HEK293 (cell line): ENCODE measurements around the gene AP1B1.
A peak's percentile ranks its signal among the peaks of the same experiment; 100 is the strongest.

ENCODE experiments used
- GLIS2 ChIP-seq: fragments of 450-650 bp; formaldehyde crosslinking; IDR thresholded peaks from 2 replicates; pipeline ENCODE4 v1.5.1; 2016; ENCODE audit warnings: missing biosample characterization, missing genetic modification characterization
- KLF7 ChIP-seq: fragments of 450-650 bp; formaldehyde crosslinking; IDR thresholded peaks from 2 replicates; pipeline ENCODE4 v1.5.1; 2016; ENCODE audit warnings: missing biosample characterization, missing genetic modification characterization, borderline replicate concordance
- KLF9 ChIP-seq: fragments of 450-650 bp; formaldehyde crosslinking; IDR thresholded peaks from 2 replicates; pipeline ENCODE4 v1.5.1; 2016; ENCODE audit warnings: missing biosample characterization, missing genetic modification characterization, low read depth
- MYNN ChIP-seq: fragments of 450-650 bp; formaldehyde crosslinking; IDR thresholded peaks from 2 replicates; pipeline ENCODE4 v1.5.1; 2016; ENCODE audit warnings: missing biosample characterization, missing genetic modification characterization, borderline replicate concordance
- REPIN1 ChIP-seq: fragments of 450-650 bp; formaldehyde crosslinking; IDR thresholded peaks from 2 replicates; pipeline ENCODE4 v1.5.1; 2017; ENCODE audit warnings: missing biosample characterization, missing genetic modification characterization, low read depth
- SP2 ChIP-seq: fragments of 450-650 bp; formaldehyde crosslinking; IDR thresholded peaks from 2 replicates; pipeline ENCODE4 v1.5.1; 2016; ENCODE audit warnings: missing biosample characterization, missing genetic modification characterization
- TCF7L2 ChIP-seq: IDR thresholded peaks from 2 replicates; pipeline ENCODE4 v1.6.1; 2011; ENCODE audit warnings: low read depth, mild to moderate bottlenecking, inconsistent platforms, low read length, moderate library complexity, borderline replicate concordance
- TRIM28 ChIP-seq: IDR thresholded peaks from 2 replicates; pipeline ENCODE4 v1.6.1; 2011; ENCODE audit warnings: low read length, control low read depth, borderline replicate concordance
- ZBTB17 ChIP-seq: fragments of 450-650 bp; formaldehyde crosslinking; IDR thresholded peaks from 2 replicates; pipeline ENCODE4 v1.5.1; 2016; ENCODE audit warnings: missing biosample characterization, missing genetic modification characterization
- ZBTB20 ChIP-seq: fragments of 450-650 bp; formaldehyde crosslinking; IDR thresholded peaks from 2 replicates; pipeline ENCODE4 v1.5.1; 2016; ENCODE audit warnings: missing biosample characterization, missing genetic modification characterization
- ZBTB21 ChIP-seq: fragments of 450-650 bp; formaldehyde crosslinking; IDR thresholded peaks from 2 replicates; pipeline ENCODE4 v1.5.1; 2017; ENCODE audit warnings: missing biosample characterization, missing genetic modification characterization
- ZFHX2 ChIP-seq: fragments of 450-650 bp; formaldehyde crosslinking; conservative IDR thresholded peaks from 2 replicates; pipeline ENCODE4 v1.5.1; 2016; ENCODE audit warnings: missing biosample characterization, missing genetic modification characterization
- ZNF132 ChIP-seq: fragments of 450-650 bp; formaldehyde crosslinking; IDR thresholded peaks from 2 replicates; pipeline ENCODE4 v1.5.1; 2017; ENCODE audit warnings: missing biosample characterization, missing genetic modification characterization, borderline replicate concordance
- ZNF174 ChIP-seq: fragments of 450-650 bp; formaldehyde crosslinking; IDR thresholded peaks from 2 replicates; pipeline ENCODE4 v1.5.0; 2017; ENCODE audit warnings: missing biosample characterization, mild to moderate bottlenecking, missing genetic modification characterization
- ZNF184 ChIP-seq: fragments of 450-650 bp; IDR thresholded peaks from 2 replicates; pipeline ENCODE4 v1.5.1; 2018; ENCODE audit warnings: missing biosample characterization, mild to moderate bottlenecking, missing genetic modification characterization
- ZNF19 ChIP-seq: fragments of 450-650 bp; formaldehyde crosslinking; IDR thresholded peaks from 2 replicates; pipeline ENCODE4; 2016; ENCODE audit warnings: missing biosample characterization, missing genetic modification characterization, low read depth
- ZNF202 ChIP-seq: fragments of 450-650 bp; formaldehyde crosslinking; IDR thresholded peaks from 2 replicates; pipeline ENCODE4 v1.5.1; 2016; ENCODE audit warnings: missing biosample characterization, missing genetic modification characterization, borderline replicate concordance
- ZNF23 ChIP-seq: fragments of 450-650 bp; formaldehyde crosslinking; IDR thresholded peaks from 2 replicates; pipeline ENCODE4 v1.5.1; 2016; ENCODE audit warnings: missing biosample characterization, missing genetic modification characterization, borderline replicate concordance
- ZNF239 ChIP-seq: fragments of 450-650 bp; formaldehyde crosslinking; IDR thresholded peaks from 2 replicates; pipeline ENCODE4 v1.5.1; 2016; ENCODE audit warnings: missing biosample characterization, missing genetic modification characterization
- ZNF292 ChIP-seq: fragments of 450-650 bp; formaldehyde crosslinking; IDR thresholded peaks from 2 replicates; pipeline ENCODE4 v1.5.1; 2016; ENCODE audit warnings: low read depth, missing biosample characterization, missing genetic modification characterization, borderline replicate concordance
- ZNF354C ChIP-seq: fragments of 450-650 bp; formaldehyde crosslinking; IDR thresholded peaks from 2 replicates; pipeline ENCODE4 v1.5.1; 2016; ENCODE audit warnings: missing biosample characterization, missing genetic modification characterization, low read depth, borderline replicate concordance
- ZNF404 ChIP-seq: fragments of 450-650 bp; formaldehyde crosslinking; IDR thresholded peaks from 2 replicates; pipeline ENCODE4 v1.5.1; 2017; ENCODE audit warnings: missing biosample characterization, missing genetic modification characterization
- ZNF558 ChIP-seq: fragments of 450-650 bp; formaldehyde crosslinking; IDR thresholded peaks from 2 replicates; pipeline ENCODE4 v1.5.1; 2016; ENCODE audit warnings: missing biosample characterization, missing genetic modification characterization
- ZNF621 ChIP-seq: fragments of 450-650 bp; formaldehyde crosslinking; IDR thresholded peaks from 2 replicates; pipeline ENCODE4 v1.5.1; 2017; ENCODE audit warnings: missing biosample characterization, missing genetic modification characterization
- ZNF677 ChIP-seq: fragments of 450-650 bp; IDR thresholded peaks from 2 replicates; pipeline ENCODE4 v1.5.0; 2018; ENCODE audit warnings: missing biosample characterization, mild to moderate bottlenecking, missing genetic modification characterization, moderate library complexity
- ZNF76 ChIP-seq: fragments of 450-650 bp; formaldehyde crosslinking; IDR thresholded peaks from 2 replicates; pipeline ENCODE4; 2016; ENCODE audit warnings: low read depth, missing biosample characterization, missing genetic modification characterization, borderline replicate concordance
- ZSCAN16 ChIP-seq: fragments of 450-650 bp; formaldehyde crosslinking; IDR thresholded peaks from 2 replicates; pipeline ENCODE4 v1.5.1; 2016; ENCODE audit warnings: missing biosample characterization, missing genetic modification characterization
- ZXDB ChIP-seq: fragments of 450-650 bp; formaldehyde crosslinking; IDR thresholded peaks from 2 replicates; pipeline ENCODE4 v1.5.1; 2016; ENCODE audit warnings: missing biosample characterization, missing genetic modification characterization
- TF ChIP-seq, protein P1 (sequence below): fragments of 450-650 bp; formaldehyde crosslinking; IDR thresholded peaks from 2 replicates; pipeline ENCODE4 v1.5.1; 2016; ENCODE audit warnings: missing biosample characterization, missing genetic modification characterization
- TF ChIP-seq, protein P2 (sequence below): fragments of 450-650 bp; formaldehyde crosslinking; IDR thresholded peaks from 2 replicates; pipeline ENCODE4; 2016; ENCODE audit warnings: missing biosample characterization, missing genetic modification characterization
- TF ChIP-seq, protein P3 (sequence below): fragments of 450-650 bp; formaldehyde crosslinking; IDR thresholded peaks from 2 replicates; pipeline ENCODE4 v1.5.1; 2016; ENCODE audit warnings: missing biosample characterization, missing genetic modification characterization
- TF ChIP-seq, protein P4 (sequence below): fragments of 450-650 bp; IDR thresholded peaks from 2 replicates; pipeline ENCODE4 v1.5.1; 2018; ENCODE audit warnings: missing biosample characterization, missing genetic modification characterization

Gene AP1B1

DNA sequence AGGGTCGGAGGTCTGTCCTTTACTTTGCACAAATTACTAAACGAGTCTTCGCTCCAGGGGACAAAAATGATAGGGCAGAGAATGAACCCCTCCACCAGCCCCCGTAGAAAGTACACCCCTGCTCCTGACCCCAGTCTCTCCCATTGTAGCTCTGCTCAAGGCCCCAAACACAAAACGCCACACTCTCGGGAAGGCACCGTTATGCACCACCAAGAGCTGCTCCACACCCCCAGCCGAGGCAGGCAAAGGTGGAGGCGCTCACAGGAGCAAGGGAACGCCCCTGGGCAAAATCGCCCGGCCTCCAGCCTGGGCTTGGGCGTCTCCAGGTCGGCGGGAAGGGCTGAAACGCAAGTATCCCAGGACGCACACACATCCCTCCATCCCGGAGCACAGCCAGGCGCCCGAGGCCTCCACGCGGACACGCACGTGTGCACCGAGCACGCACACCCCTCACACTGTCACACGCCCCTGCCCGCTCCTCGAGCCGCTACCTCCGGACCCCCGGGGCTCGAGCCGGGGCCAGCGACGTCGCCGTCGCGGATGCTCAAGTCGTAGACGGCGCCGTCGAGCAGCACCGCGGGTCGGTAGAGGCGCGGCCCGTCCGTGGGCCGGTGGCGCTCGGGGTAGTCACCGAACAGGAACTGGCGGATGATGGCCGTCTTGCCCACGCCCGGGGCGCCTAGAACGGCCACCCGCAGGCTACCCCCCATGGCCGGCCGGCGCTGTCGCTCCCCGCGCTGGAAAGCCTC lies 73.7 kb downstream of the AP1B1 start (continued):
- no peak for TF ChIP-seq ZBTB21 (tag by site-specific recombination)
- peak; percentile 42; the same call in 1 of the 2 replicates for TF ChIP-seq ZBTB17 (tag by site-specific recombination)
- no peak for TF ChIP-seq ZXDB (tag by site-specific recombination)
- no peak for TF ChIP-seq ZNF292 (tag by site-specific recombination)
- TF ChIP-seq GLIS2 (tag by site-specific recombination), result peak; percentile 57
- no peak for TF ChIP-seq ZNF19 (tag by site-specific recombination)
- TF ChIP-seq ZSCAN16, result no peak
- TF ChIP-seq ZNF76 (tag by site-specific recombination), result peak; percentile 53
- TF ChIP-seq KLF9 (tag by site-specific recombination), result peak; percentile 48
- no peak for TF ChIP-seq ZNF202 (tag by site-specific recombination)
- no peak for TF ChIP-seq ZNF239 (tag by site-specific recombination)
- TF ChIP-seq ZNF174 (tag by site-specific recombination), result no peak
- no peak for TF ChIP-seq TCF7L2
- TF ChIP-seq ZNF132, result no peak
- no peak for TF ChIP-seq ZNF404
- peak; percentile 55 for TF ChIP-seq SP2
- no peak for TF ChIP-seq ZNF558
- no peak for TF ChIP-seq ZNF184 (tag by site-specific recombination)
- TF ChIP-seq, protein P1, sequence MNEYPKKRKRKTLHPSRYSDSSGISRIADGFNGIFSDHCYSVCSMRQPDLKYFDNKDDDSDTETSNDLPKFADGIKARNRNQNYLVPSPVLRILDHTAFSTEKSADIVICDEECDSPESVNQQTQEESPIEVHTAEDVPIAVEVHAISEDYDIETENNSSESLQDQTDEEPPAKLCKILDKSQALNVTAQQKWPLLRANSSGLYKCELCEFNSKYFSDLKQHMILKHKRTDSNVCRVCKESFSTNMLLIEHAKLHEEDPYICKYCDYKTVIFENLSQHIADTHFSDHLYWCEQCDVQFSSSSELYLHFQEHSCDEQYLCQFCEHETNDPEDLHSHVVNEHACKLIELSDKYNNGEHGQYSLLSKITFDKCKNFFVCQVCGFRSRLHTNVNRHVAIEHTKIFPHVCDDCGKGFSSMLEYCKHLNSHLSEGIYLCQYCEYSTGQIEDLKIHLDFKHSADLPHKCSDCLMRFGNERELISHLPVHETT (tag by site-specific recombination), result no peak
- TF ChIP-seq TRIM28, result no peak
- TF ChIP-seq ZBTB20 (tag by site-specific recombination), result no peak; the same call in 1 of the 2 replicates
- no peak for TF ChIP-seq ZNF23 (tag by site-specific recombination)
- TF ChIP-seq, protein P2, sequence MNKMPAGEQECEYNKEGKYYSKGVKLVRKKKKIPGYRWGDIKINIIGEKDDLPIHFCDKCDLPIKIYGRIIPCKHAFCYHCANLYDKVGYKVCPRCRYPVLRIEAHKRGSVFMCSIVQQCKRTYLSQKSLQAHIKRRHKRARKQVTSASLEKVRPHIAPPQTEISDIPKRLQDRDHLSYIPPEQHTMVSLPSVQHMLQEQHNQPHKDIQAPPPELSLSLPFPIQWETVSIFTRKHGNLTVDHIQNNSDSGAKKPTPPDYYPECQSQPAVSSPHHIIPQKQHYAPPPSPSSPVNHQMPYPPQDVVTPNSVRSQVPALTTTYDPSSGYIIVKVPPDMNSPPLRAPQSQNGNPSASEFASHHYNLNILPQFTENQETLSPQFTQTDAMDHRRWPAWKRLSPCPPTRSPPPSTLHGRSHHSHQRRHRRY, result no peak
- TF ChIP-seq ZNF677 (tag by site-specific recombination), result 0 out of 2 replicates have a peak, but pooled peaks have one; percentile 1
- TF ChIP-seq, protein P3, sequence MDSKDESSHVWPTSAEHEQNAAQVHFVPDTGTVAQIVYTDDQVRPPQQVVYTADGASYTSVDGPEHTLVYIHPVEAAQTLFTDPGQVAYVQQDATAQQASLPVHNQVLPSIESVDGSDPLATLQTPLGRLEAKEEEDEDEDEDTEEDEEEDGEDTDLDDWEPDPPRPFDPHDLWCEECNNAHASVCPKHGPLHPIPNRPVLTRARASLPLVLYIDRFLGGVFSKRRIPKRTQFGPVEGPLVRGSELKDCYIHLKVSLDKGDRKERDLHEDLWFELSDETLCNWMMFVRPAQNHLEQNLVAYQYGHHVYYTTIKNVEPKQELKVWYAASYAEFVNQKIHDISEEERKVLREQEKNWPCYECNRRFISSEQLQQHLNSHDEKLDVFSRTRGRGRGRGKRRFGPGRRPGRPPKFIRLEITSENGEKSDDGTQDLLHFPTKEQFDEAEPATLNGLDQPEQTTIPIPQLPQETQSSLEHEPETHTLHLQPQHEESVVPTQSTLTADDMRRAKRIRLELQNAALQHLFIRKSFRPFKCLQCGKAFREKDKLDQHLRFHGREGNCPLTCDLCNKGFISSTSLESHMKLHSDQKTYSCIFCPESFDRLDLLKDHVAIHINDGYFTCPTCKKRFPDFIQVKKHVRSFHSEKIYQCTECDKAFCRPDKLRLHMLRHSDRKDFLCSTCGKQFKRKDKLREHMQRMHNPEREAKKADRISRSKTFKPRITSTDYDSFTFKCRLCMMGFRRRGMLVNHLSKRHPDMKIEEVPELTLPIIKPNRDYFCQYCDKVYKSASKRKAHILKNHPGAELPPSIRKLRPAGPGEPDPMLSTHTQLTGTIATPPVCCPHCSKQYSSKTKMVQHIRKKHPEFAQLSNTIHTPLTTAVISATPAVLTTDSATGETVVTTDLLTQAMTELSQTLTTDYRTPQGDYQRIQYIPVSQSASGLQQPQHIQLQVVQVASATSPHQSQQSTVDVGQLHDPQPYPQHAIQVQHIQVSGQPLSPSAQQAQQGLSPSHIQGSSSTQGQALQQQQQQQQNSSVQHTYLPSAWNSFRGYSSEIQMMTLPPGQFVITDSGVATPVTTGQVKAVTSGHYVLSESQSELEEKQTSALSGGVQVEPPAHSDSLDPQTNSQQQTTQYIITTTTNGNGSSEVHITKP, result no peak
- no peak for TF ChIP-seq ZNF354C (tag by site-specific recombination)
- TF ChIP-seq ZNF621 (tag by site-specific recombination), result no peak
- no peak for TF ChIP-seq MYNN (tag by site-specific recombination)
- TF ChIP-seq REPIN1, result no peak
- no peak for TF ChIP-seq KLF7 (tag by site-specific recombination)
- TF ChIP-seq, protein P4, sequence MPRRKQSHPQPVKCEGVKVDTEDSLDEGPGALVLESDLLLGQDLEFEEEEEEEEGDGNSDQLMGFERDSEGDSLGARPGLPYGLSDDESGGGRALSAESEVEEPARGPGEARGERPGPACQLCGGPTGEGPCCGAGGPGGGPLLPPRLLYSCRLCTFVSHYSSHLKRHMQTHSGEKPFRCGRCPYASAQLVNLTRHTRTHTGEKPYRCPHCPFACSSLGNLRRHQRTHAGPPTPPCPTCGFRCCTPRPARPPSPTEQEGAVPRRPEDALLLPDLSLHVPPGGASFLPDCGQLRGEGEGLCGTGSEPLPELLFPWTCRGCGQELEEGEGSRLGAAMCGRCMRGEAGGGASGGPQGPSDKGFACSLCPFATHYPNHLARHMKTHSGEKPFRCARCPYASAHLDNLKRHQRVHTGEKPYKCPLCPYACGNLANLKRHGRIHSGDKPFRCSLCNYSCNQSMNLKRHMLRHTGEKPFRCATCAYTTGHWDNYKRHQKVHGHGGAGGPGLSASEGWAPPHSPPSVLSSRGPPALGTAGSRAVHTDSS (tag by site-specific recombination), result no peak
- peak; percentile 57 for TF ChIP-seq ZFHX2
